Right atrium auricular region (tissue), 2 donors: ENCODE results near the gene CACNA1C. TPM values are rescaled to one million over a fixed set of nuclear protein-coding genes. Genes with fewer than 3 reads are reported as not detected.

Experiments used
- DNase-seq: peaks from one replicate; pipeline ENCODE4 v3.0.0-alpha.2; 2019; ENCODE audit warnings: low spot score
- H3K27ac ChIP-seq, 2 donors: fragments of 200-600 bp; sonication (generic); 1 replicate in 1 of 2; 2 replicates in 1 of 2; pipeline ENCODE4 v1.5.1; 2016 to 2019
- H3K27me3 ChIP-seq, 2 donors: fragments of 200-600 bp; sonication (generic); one replicate each; pipeline versions ENCODE4 v1.5.1 to v1.6.0; 2017 to 2019
- H3K36me3 ChIP-seq: fragments of 200-600 bp; sonication (generic); one replicate; pipeline ENCODE4 v1.5.1; 2016
- H3K4me1 ChIP-seq, 2 donors: fragments of 200-600 bp; sonication (generic); one replicate each; pipeline versions ENCODE4 v1.5.1 to v1.6.0; 2017 to 2019
- H3K4me3 ChIP-seq, 2 donors: fragments of 200-600 bp; sonication (generic); 1 replicate in 1 of 2; 2 replicates in 1 of 2; pipeline ENCODE4 v1.5.1; 2017 to 2019; ENCODE audit warnings: mild to moderate bottlenecking in 1 of 2, moderate library complexity in 1 of 2
- H3K9me3 ChIP-seq, 2 donors: fragments of 200-600 bp; sonication (generic); one replicate each; pipeline ENCODE4 v1.5.1; 2019
- CTCF ChIP-seq, 2 donors: fragments of 200-600 bp; sonication (generic); IDR thresholded peaks; one replicate each; pipeline ENCODE4 v1.5.1; 2019; ENCODE audit warnings: antibody characterized with exemption in 2 of 2
- total RNA-seq, 2 donors: library from RNA; depleted of rRNA; stranded (reverse); fragments of >200 nt; gene quantifications; one replicate each; pipeline ENCODE4 v1.1.0, GENCODE V29; 2016

The CACNA1C gene
- total RNA-seq, 2 donors from 2014 or later, result 83.1 to 93.6 TPM

- Histone ChIP-seq H3K9me3 (no peaks in the 10 kb centered on the region), H3K4me1 (peaks cover 0 to 76% of the 10 kb centered on the region in 2 donors), H3K27me3 (no peaks in the 10 kb centered on the region), H3K27ac (peak overlapping the region; percentile 74 to 81), H3K4me3 (no peak overlapping the region), H3K36me3 (no peaks in the 10 kb centered on the region)
- peak; percentile 85 for DNase-seq
- TF ChIP-seq CTCF (IDR thresholded peaks at IDR 0.05), result peak; percentile 55 to 80
Observed at GRCh38 chr12:2284857-2285256, 232.1 kb downstream of the CACNA1C start.

GRCh38 chr12:2285462-2285861 lies 232.7 kb downstream of the CACNA1C start:
- no peak for DNase-seq
- no peaks in the 10 kb centered on the region for H3K36me3 ChIP-seq
- no peaks in the 10 kb centered on the region for H3K9me3 ChIP-seq
- peaks cover 0 to 83% of the 10 kb centered on the region in 2 donors for H3K4me1 ChIP-seq
- no peak overlapping the region for H3K4me3 ChIP-seq
- H3K27me3 ChIP-seq, result no peaks in the 10 kb centered on the region
- peak overlapping the region; percentile 74 to 81 for H3K27ac ChIP-seq
- no peak for TF ChIP-seq CTCF (IDR thresholded peaks at IDR 0.05)

GRCh38 chr12:2286047-2286446 lies 233.3 kb downstream of the CACNA1C start:
- H3K36me3 ChIP-seq, result no peaks in the 10 kb centered on the region
- peaks cover 0 to 87% of the 10 kb centered on the region in 2 donors for H3K4me1 ChIP-seq
- H3K4me3 ChIP-seq, result no peak overlapping the region
- H3K9me3 ChIP-seq, result no peaks in the 10 kb centered on the region
- TF ChIP-seq CTCF (IDR thresholded peaks at IDR 0.05), result no peak
- H3K27ac ChIP-seq, result peak overlapping the region; percentile 74 to 81
- H3K27me3 ChIP-seq, result no peaks in the 10 kb centered on the region
- no peak for DNase-seq

GRCh38 chr12:2286461-2287131 lies 233.8 kb downstream of the CACNA1C start:
- Histone ChIP-seq H3K36me3 (no peaks in the 10 kb centered on the region), H3K4me3 (no peak overlapping the region), H3K27me3 (no peaks in the 10 kb centered on the region), H3K9me3 (no peaks in the 10 kb centered on the region), H3K4me1 (peaks cover 0 to 93% of the 10 kb centered on the region in 2 donors), H3K27ac (peak overlapping the region; percentile 74 to 81)
- DNase-seq, result no peak
- TF ChIP-seq CTCF (IDR thresholded peaks at IDR 0.05), result no peak

GRCh38 chr12:2287151-2287550 lies 234.4 kb downstream of the CACNA1C start:
- TF ChIP-seq CTCF (IDR thresholded peaks at IDR 0.05), result no peak
- Histone ChIP-seq H3K36me3 (no peaks in the 10 kb centered on the region), H3K4me1 (peaks cover 0 to 93% of the 10 kb centered on the region in 2 donors), H3K27ac (peak overlapping the region; percentile 74 to 81), H3K4me3 (no peak overlapping the region), H3K9me3 (no peaks in the 10 kb centered on the region), H3K27me3 (no peaks in the 10 kb centered on the region)
- DNase-seq, result no peak

GRCh38 chr12:2287589-2287988 lies 234.8 kb downstream of the CACNA1C start:
- H3K4me1 ChIP-seq, result peaks cover 0 to 93% of the 10 kb centered on the region in 2 donors
- H3K9me3 ChIP-seq, result no peaks in the 10 kb centered on the region
- H3K4me3 ChIP-seq, result no peak overlapping the region
- no peaks in the 10 kb centered on the region for H3K36me3 ChIP-seq
- DNase-seq, result no peak
- peak overlapping the region; percentile 74 to 81 for H3K27ac ChIP-seq
- H3K27me3 ChIP-seq, result no peaks in the 10 kb centered on the region
- TF ChIP-seq CTCF (IDR thresholded peaks at IDR 0.05), result no peak
